Measurements from ENCODE around the gene PXN. TPM values are rescaled to one million over a fixed set of nuclear protein-coding genes. Genes with fewer than 3 reads are reported as not detected.
A peak's percentile ranks its signal among the peaks of the same experiment; 100 is the strongest.

PXN gene
- total RNA-seq, 1 donor from 2014 or later = 60.7 TPM

GRCh38 chr12:120278137-120279069 is 12.9 kb upstream of the PXN start:
- H3K27me3 Mint-ChIP-seq = no peaks in the 10 kb centered on the region

GRCh38 chr12:120276734-120277133 is 11.2 kb upstream of the PXN start:
- Mint-ChIP-seq H3K27ac (no peak overlapping the region), H3K9me3 (no peaks in the 10 kb centered on the region), H3K36me3 (no peaks in the 10 kb centered on the region), H3K4me1 (ENCODE audit: unreplicated experiment) (no peaks in the 10 kb centered on the region), H3K4me3 (no peak overlapping the region), H3K27me3 (no peaks in the 10 kb centered on the region)
- DNase-seq (ENCODE audit: extremely low spot score, unreplicated experiment) = no peak
- no peak for TF ChIP-seq CTCF (conservative IDR thresholded peaks at IDR 0.05)

More at GRCh38 chr12:120278137-120279069, 12.9 kb upstream of the PXN start:
- H3K4me3 Mint-ChIP-seq = no peak overlapping the region
- H3K27ac Mint-ChIP-seq = no peak overlapping the region
- DNase-seq (ENCODE audit: extremely low spot score, unreplicated experiment) = no peak
- no peaks in the 10 kb centered on the region for H3K9me3 Mint-ChIP-seq
- H3K4me1 Mint-ChIP-seq (ENCODE audit: unreplicated experiment) = no peaks in the 10 kb centered on the region
- TF ChIP-seq CTCF (conservative IDR thresholded peaks at IDR 0.05) = no peak
- no peaks in the 10 kb centered on the region for H3K36me3 Mint-ChIP-seq

GRCh38 chr12:120267736-120268135 is 2.2 kb upstream of the PXN start:
- TF ChIP-seq CTCF (conservative IDR thresholded peaks at IDR 0.05) = no peak
- Mint-ChIP-seq H3K4me1 (ENCODE audit: unreplicated experiment) (peaks cover 26% of the 10 kb centered on the region), H3K27me3 (no peaks in the 10 kb centered on the region), H3K4me3 (no peak overlapping the region), H3K36me3 (no peaks in the 10 kb centered on the region), H3K9me3 (no peaks in the 10 kb centered on the region), H3K27ac (no peak overlapping the region)
- no peak for DNase-seq (ENCODE audit: extremely low spot score, unreplicated experiment)

GRCh38 chr12:120266180-120266870 is 795 bp upstream of the PXN start:
- Mint-ChIP-seq H3K4me1 (ENCODE audit: unreplicated experiment) (peaks cover 33% of the 10 kb centered on the region), H3K9me3 (no peaks in the 10 kb centered on the region), H3K4me3 (peak overlapping the region; percentile 91), H3K27me3 (no peaks in the 10 kb centered on the region), H3K36me3 (no peaks in the 10 kb centered on the region), H3K27ac (peak overlapping the region; percentile 89)
- no peak for DNase-seq (ENCODE audit: extremely low spot score, unreplicated experiment)
- TF ChIP-seq CTCF (conservative IDR thresholded peaks at IDR 0.05) = no peak

GRCh38 chr12:120264904-120265472 is 542 bp downstream of the PXN start:
- H3K27me3 Mint-ChIP-seq = no peaks in the 10 kb centered on the region
- no peak for DNase-seq (ENCODE audit: extremely low spot score, unreplicated experiment)
- H3K27ac Mint-ChIP-seq = peak overlapping the region; percentile 86
- peaks cover 4% of the 10 kb centered on the region for H3K36me3 Mint-ChIP-seq
- peak overlapping the region; percentile 89 for H3K4me3 Mint-ChIP-seq
- H3K4me1 Mint-ChIP-seq (ENCODE audit: unreplicated experiment) = peaks cover 37% of the 10 kb centered on the region
- TF ChIP-seq CTCF (conservative IDR thresholded peaks at IDR 0.05) = no peak
- H3K9me3 Mint-ChIP-seq = no peaks in the 10 kb centered on the region
